B cell (primary cell): ENCODE measurements around the gene SPX. TPM values are rescaled to one million over a fixed set of nuclear protein-coding genes. Genes with fewer than 3 reads are reported as not detected.

Experiments
- ATAC-seq: fragments of 200-7000 bp; cut with Tn5 transposase; one replicate; pipeline ENCODE4 v1.10.0; 2021; ENCODE audit warnings: low read depth, mild to moderate bottlenecking, moderate number of reproducible peaks, moderate library complexity
- CTCF ChIA-PET: fragments of 350-600 bp; sonication (Branson Sonifier 250); formaldehyde crosslinking; loops from one replicate; lab custom pipeline; 2021; ENCODE audit warnings: antibody characterized with exemption, inconsistent platforms; lab: Charles Lee
- POLR2A ChIA-PET: fragments of 350-600 bp; sonication (Branson Sonifier 250); formaldehyde crosslinking; loops from one replicate; lab custom pipeline; 2021; ENCODE audit warnings: antibody characterized with exemption; lab: Charles Lee
- DNase-seq: peaks from one replicate; pipeline ENCODE4 v3.0.0; 2013
- H2AFZ ChIP-seq: 2 replicates; pipeline ENCODE4 v1.6.1; 2012; ENCODE audit warnings: mild to moderate bottlenecking, low read depth, low read length; ENCODE audit not compliant: insufficient read depth, poor library complexity, severe bottlenecking
- H3K27ac ChIP-seq, 2 donors: 1 replicate in 1 of 2; 2 replicates in 1 of 2; pipeline ENCODE4 v1.5.1; 2012 to 2013; ENCODE audit warnings: low read length in 2 of 2, mild to moderate bottlenecking in 2 of 2, moderate library complexity in 1 of 2
- H3K27me3 ChIP-seq, 4 experiments: fragments of 200-600 bp in 1 of 4; sonication (generic) in 1 of 4; replicated peaks in 1 of 4; 1 replicate in 2 of 4; 2 replicates in 2 of 4; pipeline versions ENCODE4 v1.6.1 to v1.7.0; 2013 to 2016; ENCODE audit warnings: low read length in 3 of 4, mild to moderate bottlenecking in 2 of 4, mixed read lengths in 1 of 4, moderate library complexity in 1 of 4; ENCODE audit not compliant: insufficient read depth in 4 of 4, control insufficient read depth in 3 of 4; ENCODE audit errors: control extremely low read depth in 1 of 4
- H3K36me3 ChIP-seq, 2 experiments: replicated peaks in 1 of 2; 1 replicate in 1 of 2; 2 replicates in 1 of 2; pipeline versions ENCODE4 v1.6.1 to v1.7.1; 2013; ENCODE audit warnings: low read length in 1 of 2; ENCODE audit not compliant: insufficient read depth in 2 of 2, control insufficient read depth in 1 of 2; ENCODE audit errors: control extremely low read depth in 1 of 2, extremely low read depth in 1 of 2
- H3K4me1 ChIP-seq, 2 donors: fragments of 200-600 bp in 1 of 2; sonication (generic) in 1 of 2; 1 replicate in 1 of 2; 2 replicates in 1 of 2; pipeline versions ENCODE4 v1.5.1 to v1.6.1; 2013 to 2017; ENCODE audit warnings: low read length in 2 of 2; ENCODE audit not compliant: control insufficient read depth in 2 of 2, insufficient read depth in 2 of 2
- H3K4me2 ChIP-seq: replicated peaks from 2 replicates; pipeline ENCODE3; 2012; ENCODE audit warnings: mild to moderate bottlenecking, low read depth, low read length; ENCODE audit not compliant: poor library complexity, severe bottlenecking
- H3K4me3 ChIP-seq, 5 experiments: fragments of 200-600 bp in 1 of 5; sonication (generic) in 1 of 5; 1 replicate in 3 of 5; 2 replicates in 2 of 5; pipeline versions ENCODE4 v1.5.1 to v1.7.0; 2011 to 2016; ENCODE audit warnings: low read length in 4 of 5, mild to moderate bottlenecking in 4 of 5, low read depth in 2 of 5, control low read depth in 1 of 5, moderate library complexity in 1 of 5; ENCODE audit not compliant: insufficient read depth in 1 of 5; ENCODE audit errors: control extremely low read depth in 1 of 5, extremely low read depth in 1 of 5
- H3K79me2 ChIP-seq: fragments of 200-600 bp; sonication (generic); one replicate; pipeline ENCODE4 v1.6.0; 2016; ENCODE audit warnings: low read length; ENCODE audit not compliant: control insufficient read depth, insufficient read depth
- H3K9ac ChIP-seq: fragments of 200-600 bp; sonication (generic); 2 replicates; pipeline ENCODE4 v1.6.1; 2017; ENCODE audit warnings: mild to moderate bottlenecking, low read length, moderate library complexity
- H3K9me3 ChIP-seq, 3 donors: one replicate each; pipeline versions ENCODE4 v1.6.1 to v1.7.1; 2013; ENCODE audit warnings: low read length in 2 of 3; ENCODE audit not compliant: control insufficient read depth in 2 of 3, insufficient read depth in 1 of 3; ENCODE audit errors: control extremely low read depth in 1 of 3
- H4K20me1 ChIP-seq: 2 replicates; pipeline ENCODE4 v1.6.0; 2012; ENCODE audit warnings: mild to moderate bottlenecking, low read length; ENCODE audit not compliant: insufficient read depth, control insufficient read depth, poor library complexity, severe bottlenecking
- H3K27ac Mint-ChIP-seq: one replicate; pipeline ENCODE4 v1.8.0; 2021; ENCODE audit warnings: mixed read lengths
- H3K27me3 Mint-ChIP-seq: one replicate; pipeline ENCODE4 v1.8.0; 2021; ENCODE audit warnings: mixed read lengths
- H3K4me1 Mint-ChIP-seq: one replicate; pipeline ENCODE4 v1.8.0; 2021; ENCODE audit warnings: mixed read lengths
- H3K4me3 Mint-ChIP-seq: one replicate; pipeline ENCODE4 v1.8.0; 2021; ENCODE audit warnings: mixed read lengths
- H3K9me3 Mint-ChIP-seq: one replicate; pipeline ENCODE4 v1.8.0; 2022; ENCODE audit warnings: mixed read lengths; ENCODE audit not compliant: insufficient read depth
- EZH2 ChIP-seq: IDR thresholded peaks from 2 replicates; pipeline ENCODE4 v1.6.1; 2012; ENCODE audit warnings: borderline replicate concordance, low read depth, mild to moderate bottlenecking, moderate library complexity, low read length; ENCODE audit not compliant: insufficient read depth, poor library complexity, severe bottlenecking
- WGBS: methylation state at CpG from one replicate; pipeline ENCODE4 v1.1.5; 2013; ENCODE audit warnings: missing lambda C conversion rate; ENCODE audit not compliant: insufficient coverage; 5-methylcytosine and 5-hydroxymethylcytosine counted together
- intact Hi-C: fragments of 100-400 bp; cut with micrococcal nuclease; formaldehyde crosslinking; loops from one replicate; pipeline ENCODE4 v1.10.0; 2022
- polyA plus RNA-seq: library from polyadenylated mRNA; depleted of rRNA; stranded (reverse); fragments of >200 nt; gene quantifications from 2 replicates; pipeline ENCODE4 v1.2.3, GENCODE V29; 2012
- total RNA-seq, 2 donors: library from RNA; stranded (reverse); fragments of 120-200 nt in 1 of 2; gene quantifications; 1 replicate in 1 of 2; 2 replicates in 1 of 2; pipeline versions ENCODE4 v1.2.3 to v1.2.4, GENCODE V29; 2013 to 2022
- TF ChIP-seq, protein P1 (sequence below): fragments of 200-600 bp; IDR thresholded peaks from one replicate; pipeline ENCODE4 v1.8.0; 2022; ENCODE audit warnings: antibody characterized with exemption, mild to moderate bottlenecking

Gene SPX
- total and polyA plus RNA-seq, 2 donors (not counting 1 experiment from before 2014, with no cell fraction given): 0.04 to 0.39 TPM

DNA sequence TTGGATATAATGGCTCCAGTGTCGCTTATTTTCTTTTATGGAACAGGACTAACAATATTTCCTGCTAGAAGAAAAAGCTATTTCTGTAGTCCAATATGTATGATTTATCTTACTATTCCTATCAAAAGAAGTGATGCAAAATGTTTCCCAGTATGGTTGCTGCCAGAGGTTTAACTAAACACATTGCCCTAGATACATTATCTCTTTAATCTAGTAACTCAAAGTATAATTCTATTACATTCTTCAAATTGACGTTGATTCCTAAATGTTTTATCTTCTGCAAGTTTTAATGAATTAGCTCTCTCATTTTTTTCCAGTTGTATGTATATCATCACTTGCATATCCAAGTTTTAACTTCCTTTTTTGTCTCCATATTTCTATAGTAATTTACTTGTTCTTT, 50.3 kb downstream of the SPX start:
- H3K9me3 ChIP-seq: no peaks in the 10 kb centered on the region
- Mint-ChIP-seq H3K27ac (no peak overlapping the region), H3K9me3 (no peaks in the 10 kb centered on the region), H3K4me3 (no peak overlapping the region), H3K4me1 (peaks cover 2% of the 10 kb centered on the region), H3K27me3 (peaks cover 35% of the 10 kb centered on the region)
- DNase-seq: no peak
- no peak overlapping the region for H3K9ac ChIP-seq
- H3K79me2 ChIP-seq: no peaks in the 10 kb centered on the region
- no CpG with 5 or more reads among the region's 2 CpGs for WGBS
- CTCF ChIA-PET: no interaction called here
- H3K4me1 ChIP-seq: no peaks in the 10 kb centered on the region
- H3K27me3 ChIP-seq: peaks cover 0 to 2% (median 0%) of the 10 kb centered on the region in 4 experiments
- TF ChIP-seq EZH2: no peak
- TF ChIP-seq, protein P1, sequence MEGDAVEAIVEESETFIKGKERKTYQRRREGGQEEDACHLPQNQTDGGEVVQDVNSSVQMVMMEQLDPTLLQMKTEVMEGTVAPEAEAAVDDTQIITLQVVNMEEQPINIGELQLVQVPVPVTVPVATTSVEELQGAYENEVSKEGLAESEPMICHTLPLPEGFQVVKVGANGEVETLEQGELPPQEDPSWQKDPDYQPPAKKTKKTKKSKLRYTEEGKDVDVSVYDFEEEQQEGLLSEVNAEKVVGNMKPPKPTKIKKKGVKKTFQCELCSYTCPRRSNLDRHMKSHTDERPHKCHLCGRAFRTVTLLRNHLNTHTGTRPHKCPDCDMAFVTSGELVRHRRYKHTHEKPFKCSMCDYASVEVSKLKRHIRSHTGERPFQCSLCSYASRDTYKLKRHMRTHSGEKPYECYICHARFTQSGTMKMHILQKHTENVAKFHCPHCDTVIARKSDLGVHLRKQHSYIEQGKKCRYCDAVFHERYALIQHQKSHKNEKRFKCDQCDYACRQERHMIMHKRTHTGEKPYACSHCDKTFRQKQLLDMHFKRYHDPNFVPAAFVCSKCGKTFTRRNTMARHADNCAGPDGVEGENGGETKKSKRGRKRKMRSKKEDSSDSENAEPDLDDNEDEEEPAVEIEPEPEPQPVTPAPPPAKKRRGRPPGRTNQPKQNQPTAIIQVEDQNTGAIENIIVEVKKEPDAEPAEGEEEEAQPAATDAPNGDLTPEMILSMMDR: no peak
- H3K4me2 ChIP-seq: no peak overlapping the region
- H3K4me3 ChIP-seq: no peak overlapping the region
- intact Hi-C loops: no loop called here
- H4K20me1 ChIP-seq: no peaks in the 10 kb centered on the region
- H3K36me3 ChIP-seq: no peaks in the 10 kb centered on the region
- no peak overlapping the region for H3K27ac ChIP-seq
- no peak overlapping the region for H2AFZ ChIP-seq
- POLR2A ChIA-PET: no interaction called here
- ATAC-seq: no peak

DNA sequence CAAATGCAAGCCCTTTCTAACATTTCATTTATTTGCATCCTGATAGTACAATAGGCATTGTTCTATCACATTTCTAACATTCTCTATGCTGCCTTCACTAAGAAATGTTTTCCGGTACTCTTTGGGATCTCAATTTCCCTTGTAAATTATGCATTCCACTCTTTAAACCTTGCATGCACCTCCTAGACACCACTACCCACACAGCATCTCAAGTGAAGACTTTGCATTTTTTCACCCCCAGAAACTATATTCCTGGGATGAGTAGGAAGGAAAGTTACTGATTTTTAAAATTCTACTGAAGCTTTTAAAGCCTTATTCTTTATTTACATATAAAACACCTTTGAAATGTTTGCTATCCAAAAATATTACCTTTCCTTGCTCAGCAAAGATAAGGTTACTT, 51.4 kb downstream of the SPX start:
- H3K36me3 ChIP-seq: no peaks in the 10 kb centered on the region
- POLR2A ChIA-PET: no interaction called here
- peaks cover 0 to 2% (median 0%) of the 10 kb centered on the region in 4 experiments for H3K27me3 ChIP-seq
- no peaks in the 10 kb centered on the region for H3K9me3 Mint-ChIP-seq
- no peak overlapping the region for H3K4me2 ChIP-seq
- H3K27ac ChIP-seq: no peak overlapping the region
- H3K9me3 ChIP-seq: no peaks in the 10 kb centered on the region
- H2AFZ ChIP-seq: no peak overlapping the region
- ATAC-seq (no peak), DNase-seq (no peak)
- peaks cover 43% of the 10 kb centered on the region for H3K27me3 Mint-ChIP-seq
- H3K27ac Mint-ChIP-seq: no peak overlapping the region
- no peak overlapping the region for H3K9ac ChIP-seq
- H3K4me3 ChIP-seq: no peak overlapping the region
- H3K79me2 ChIP-seq: no peaks in the 10 kb centered on the region
- no peak overlapping the region for H3K4me3 Mint-ChIP-seq
- CTCF ChIA-PET: no interaction called here
- H3K4me1 Mint-ChIP-seq: peaks cover 2% of the 10 kb centered on the region
- no peaks in the 10 kb centered on the region for H3K4me1 ChIP-seq
- H4K20me1 ChIP-seq: no peaks in the 10 kb centered on the region
- intact Hi-C loops: no loop called here
- TF ChIP-seq, protein P1: no peak
- TF ChIP-seq EZH2: no peak
- 100% methylated on average over 1 of the region's 1 CpG for WGBS
